ENCODE data around the gene MLLT3. TPM values are rescaled to one million over a fixed set of nuclear protein-coding genes. Genes with fewer than 3 reads are reported as not detected.

MLLT3 gene
- total and polyA plus RNA-seq, 2 donors (not counting 3 experiments of a cell fraction or from before 2014, with no cell fraction given): 6.1 to 10.0 TPM

- no TSS peak for BruUV-seq (replicated peaks)
- H3K79me2 ChIP-seq (ENCODE audit: control insufficient read depth, insufficient read depth, low read length): no peaks in the 10 kb centered on the region
- no peak for DNase-seq (ENCODE audit: low read depth, low spot score)
- H4K20me1 ChIP-seq (replicated peaks; ENCODE audit: control insufficient read depth, extremely low read depth, insufficient read depth, low read length): no peaks in the 10 kb centered on the region
- H3K27ac ChIP-seq (ENCODE audit: insufficient read depth, low read depth, low read length): no peak overlapping the region
- H2AFZ ChIP-seq (ENCODE audit: low read depth, low read length): no peak overlapping the region
- TF ChIP-seq POLR2A (IDR thresholded peaks at IDR 0.05; ENCODE audit: low read depth, low read length) (no peak), POLR2AphosphoS5 (IDR thresholded peaks at IDR 0.05; ENCODE audit: insufficient read depth, low read depth, low read length) (no peak), MYC (IDR thresholded peaks at IDR 0.05; ENCODE audit: low read depth, low read length) (no peak), EZH2 (IDR thresholded peaks at IDR 0.05; ENCODE audit: borderline replicate concordance, low read depth, low read length, severe bottlenecking) (no peak)
- dilution Hi-C loops (cut with MboI; ENCODE audit: extremely low pct_ligation_motif_present, low sequenced_read_pairs) (no loop called here), intact Hi-C loops (cut with micrococcal nuclease) (loop anchor here (2.0 to 5.0 kb wide), 2 partner anchors 41 to 195 kb away; no protein-coding TSS in a partner anchor)
- no peak overlapping the region for H3K4me3 ChIP-seq (replicated peaks in 1 of 3; ENCODE audit: insufficient read depth in 1 of 3, low read depth in 1 of 3, low read length in 3 of 3)
- H3K9ac ChIP-seq (replicated peaks; ENCODE audit: extremely low read depth, insufficient read depth, low read length): no peak overlapping the region
- FAIRE-seq: no peak
- H3K4me1 ChIP-seq (ENCODE audit: control insufficient read depth, extremely low read depth, insufficient read depth, low read length): peaks cover 10% of the 10 kb centered on the region
- no peaks in the 10 kb centered on the region for H3K9me3 ChIP-seq (replicated peaks; ENCODE audit: control insufficient read depth, insufficient read depth, low read length)
- ChIA-PET CTCF (interaction anchor here (2.2 kb wide), 1 partner anchor 390 kb away, joined by 27 read pairs; no protein-coding TSS in a partner anchor), POLR2A (no interaction called here)
- H3K4me2 ChIP-seq (ENCODE audit: insufficient read depth, low read length): no peak overlapping the region
- H3K36me3 ChIP-seq (ENCODE audit: control insufficient read depth in 2 of 2, extremely low read depth in 1 of 2, insufficient read depth in 2 of 2, low read length in 2 of 2): no peaks in the 10 kb centered on the region
- H3K9me1 ChIP-seq (replicated peaks; ENCODE audit: control insufficient read depth, extremely low read depth, insufficient read depth, low read length): no peaks in the 10 kb centered on the region
- no peaks in the 10 kb centered on the region for H3K27me3 ChIP-seq (ENCODE audit: control insufficient read depth in 2 of 2, insufficient read depth in 2 of 2, low read length in 2 of 2)
Observed at GRCh38 chr9:20551835-20552234, 70.5 kb downstream of the MLLT3 start.

- peaks cover 10% of the 10 kb centered on the region for H3K4me1 ChIP-seq (ENCODE audit: control insufficient read depth, extremely low read depth, insufficient read depth, low read length)
- ChIA-PET POLR2A (no interaction called here), CTCF (no interaction called here)
- FAIRE-seq (no peak), DNase-seq (ENCODE audit: low read depth, low spot score) (no peak)
- no peak overlapping the region for H3K4me3 ChIP-seq (replicated peaks in 1 of 3; ENCODE audit: insufficient read depth in 1 of 3, low read depth in 1 of 3, low read length in 3 of 3)
- no peaks in the 10 kb centered on the region for H3K9me1 ChIP-seq (replicated peaks; ENCODE audit: control insufficient read depth, extremely low read depth, insufficient read depth, low read length)
- no peak for TF ChIP-seq GATA2 (IDR thresholded peaks at IDR 0.05; ENCODE audit: insufficient read depth, insufficient read length, low read depth, low read length)
- no peak for TF ChIP-seq CTCF (IDR thresholded peaks at IDR 0.05; ENCODE audit: extremely low read depth in 1 of 2, insufficient read depth in 1 of 2, low read depth in 1 of 2, low read length in 2 of 2)
- TF ChIP-seq MYC (IDR thresholded peaks at IDR 0.05; ENCODE audit: low read depth, low read length): no peak
- TF ChIP-seq JUN (IDR thresholded peaks at IDR 0.05; ENCODE audit: borderline replicate concordance, insufficient read depth, insufficient read length, low read depth): no peak
- TF ChIP-seq POLR2AphosphoS5 (IDR thresholded peaks at IDR 0.05; ENCODE audit: insufficient read depth, low read depth, low read length): no peak
- no peak for TF ChIP-seq POLR2A (IDR thresholded peaks at IDR 0.05; ENCODE audit: low read depth, low read length)
- no peak for TF ChIP-seq FOS (IDR thresholded peaks at IDR 0.05; ENCODE audit: borderline replicate concordance, insufficient read depth, low read length)
- no peak for TF ChIP-seq MAX (IDR thresholded peaks at IDR 0.05; ENCODE audit: insufficient read depth, insufficient read length)
- TF ChIP-seq EZH2 (IDR thresholded peaks at IDR 0.05; ENCODE audit: borderline replicate concordance, low read depth, low read length, severe bottlenecking): no peak
- no peak overlapping the region for H3K4me2 ChIP-seq (ENCODE audit: insufficient read depth, low read length)
- no peak overlapping the region for H3K9ac ChIP-seq (replicated peaks; ENCODE audit: extremely low read depth, insufficient read depth, low read length)
- dilution Hi-C loops (cut with MboI; ENCODE audit: extremely low pct_ligation_motif_present, low sequenced_read_pairs) (no loop called here), intact Hi-C loops (cut with micrococcal nuclease) (loop anchor here (5.0 kb wide), 1 partner anchor 194 kb away; no protein-coding TSS in a partner anchor)
- H2AFZ ChIP-seq (ENCODE audit: low read depth, low read length): no peak overlapping the region
- H3K36me3 ChIP-seq (ENCODE audit: control insufficient read depth in 2 of 2, extremely low read depth in 1 of 2, insufficient read depth in 2 of 2, low read length in 2 of 2): no peaks in the 10 kb centered on the region
- H3K9me3 ChIP-seq (replicated peaks; ENCODE audit: control insufficient read depth, insufficient read depth, low read length): no peaks in the 10 kb centered on the region
- no peaks in the 10 kb centered on the region for H3K79me2 ChIP-seq (ENCODE audit: control insufficient read depth, insufficient read depth, low read length)
- H3K27me3 ChIP-seq (ENCODE audit: control insufficient read depth in 2 of 2, insufficient read depth in 2 of 2, low read length in 2 of 2): no peaks in the 10 kb centered on the region
- no TSS peak for BruUV-seq (replicated peaks)
- no peaks in the 10 kb centered on the region for H4K20me1 ChIP-seq (replicated peaks; ENCODE audit: control insufficient read depth, extremely low read depth, insufficient read depth, low read length)
- H3K27ac ChIP-seq (ENCODE audit: insufficient read depth, low read depth, low read length): no peak overlapping the region
Observed at GRCh38 chr9:20551236-20551635, 71.1 kb downstream of the MLLT3 start.

Data from endothelial cell of umbilical vein (primary cell).